OCI-LY3 (cell line): ENCODE measurements around the gene ATP5PB.

Experiments
- H2AFZ ChIP-seq: fragments of 200-600, 300-600 bp; shearing (Covaris generic); 2 replicates; pipeline ENCODE4 v1.6.0; 2014; ENCODE audit warnings: antibody characterized with exemption, low read depth, low read length
- H3K27ac ChIP-seq: fragments of 200-600, 300-600 bp; sonication (generic); 2 replicates; pipeline ENCODE4 v1.5.1; 2014; ENCODE audit warnings: mild to moderate bottlenecking, low read length, moderate library complexity, mixed read lengths
- H3K27me3 ChIP-seq: fragments of 200-600, 300-600 bp; sonication (generic); 2 replicates; pipeline ENCODE4 v1.6.1; 2014; ENCODE audit warnings: low read depth, low read length, mixed read lengths
- H3K36me3 ChIP-seq: fragments of 200-600, 300-600 bp; sonication (generic); replicated peaks from 2 replicates; pipeline ENCODE3; 2014; ENCODE audit warnings: low read depth, low read length, mixed read lengths
- H3K4me1 ChIP-seq: fragments of 300-600, 200-600 bp; sonication (generic); 2 replicates; pipeline ENCODE4 v1.6.1; 2014; ENCODE audit warnings: low read length, mixed read lengths
- H3K4me2 ChIP-seq: fragments of 200-600, 300-600 bp; sonication (generic); 2 replicates; pipeline ENCODE4 v1.6.1; 2014; ENCODE audit warnings: low read length, mixed read lengths
- H3K4me3 ChIP-seq: fragments of 300-600, 200-600 bp; sonication (generic); 2 replicates; pipeline ENCODE4 v1.5.1; 2014; ENCODE audit warnings: antibody characterized with exemption, mild to moderate bottlenecking, low read length, moderate library complexity
- H3K79me2 ChIP-seq: fragments of 300-600, 200-600 bp; shearing (Covaris generic); 2 replicates; pipeline ENCODE4 v1.6.1; 2014; ENCODE audit warnings: mild to moderate bottlenecking, low read length, mixed read lengths
- H3K9ac ChIP-seq: fragments of 300-600, 200-600 bp; shearing (Covaris generic); 2 replicates; pipeline ENCODE4 v1.6.0; 2014; ENCODE audit warnings: mild to moderate bottlenecking, low read length, moderate library complexity
- H3K9me3 ChIP-seq: fragments of 200-600, 300-600 bp; shearing (Covaris generic); 2 replicates; pipeline ENCODE4 v1.6.1; 2014; ENCODE audit warnings: low read length, mixed read lengths; ENCODE audit not compliant: insufficient read depth
- H4K20me1 ChIP-seq: fragments of 200-600, 300-600 bp; sonication (generic); 2 replicates; pipeline ENCODE4 v1.6.1; 2016; ENCODE audit warnings: low read length, mixed read lengths; ENCODE audit not compliant: insufficient read depth
- CTCF ChIP-seq: fragments of 200-600, 300-600 bp; sonication (generic); IDR thresholded peaks from 2 replicates; pipeline ENCODE4 v1.5.1; 2014; ENCODE audit warnings: antibody characterized with exemption, low read length, low read depth
- EZH2phosphoT487 ChIP-seq: fragments of 200-600 bp; shearing (Covaris generic); IDR thresholded peaks from 2 replicates; pipeline ENCODE4 v1.6.1; 2018; ENCODE audit warnings: antibody characterized with exemption, mixed run types, low read depth

Gene ATP5PB

GRCh38 chr1:111486431-111486830 lies 37.2 kb downstream of the ATP5PB start:
- Histone ChIP-seq H3K4me1 (peaks cover 16% of the 10 kb centered on the region), H3K27ac (no peak overlapping the region), H3K4me3 (no peak overlapping the region), H3K36me3 (no peaks in the 10 kb centered on the region), H3K9ac (no peak overlapping the region), H3K9me3 (no peaks in the 10 kb centered on the region), H3K27me3 (no peaks in the 10 kb centered on the region), H3K79me2 (no peaks in the 10 kb centered on the region), H3K4me2 (no peak overlapping the region), H4K20me1 (no peaks in the 10 kb centered on the region), H2AFZ (no peak overlapping the region)
- TF ChIP-seq EZH2phosphoT487 (no peak), CTCF (no peak)

- no peak overlapping the region for H3K9ac ChIP-seq
- no peak overlapping the region for H3K27ac ChIP-seq
- no peak overlapping the region for H2AFZ ChIP-seq
- H3K36me3 ChIP-seq = no peaks in the 10 kb centered on the region
- no peak overlapping the region for H3K4me2 ChIP-seq
- H3K79me2 ChIP-seq = no peaks in the 10 kb centered on the region
- H3K27me3 ChIP-seq = no peaks in the 10 kb centered on the region
- TF ChIP-seq EZH2phosphoT487 = no peak
- no peak for TF ChIP-seq CTCF
- H3K4me1 ChIP-seq = peaks cover 10% of the 10 kb centered on the region
- H3K9me3 ChIP-seq = no peaks in the 10 kb centered on the region
- no peaks in the 10 kb centered on the region for H4K20me1 ChIP-seq
- no peak overlapping the region for H3K4me3 ChIP-seq
These were observed 37.9 kb downstream of the ATP5PB start for GRCh38 chr1:111487133-111487532.

- Histone ChIP-seq H3K4me1 (peaks cover 5% of the 10 kb centered on the region), H2AFZ (no peak overlapping the region), H4K20me1 (no peaks in the 10 kb centered on the region), H3K27me3 (no peaks in the 10 kb centered on the region), H3K36me3 (no peaks in the 10 kb centered on the region), H3K4me3 (no peak overlapping the region), H3K9ac (no peak overlapping the region), H3K79me2 (no peaks in the 10 kb centered on the region), H3K27ac (no peak overlapping the region), H3K4me2 (no peak overlapping the region), H3K9me3 (no peaks in the 10 kb centered on the region)
- no peak for TF ChIP-seq CTCF
- TF ChIP-seq EZH2phosphoT487 = no peak
These were observed 39.4 kb downstream of the ATP5PB start for GRCh38 chr1:111488669-111489068.

GRCh38 chr1:111489604-111490003 lies 40.3 kb downstream of the ATP5PB start:
- Histone ChIP-seq H4K20me1 (no peaks in the 10 kb centered on the region), H3K79me2 (no peaks in the 10 kb centered on the region), H3K9me3 (no peaks in the 10 kb centered on the region), H3K36me3 (no peaks in the 10 kb centered on the region), H3K27ac (no peak overlapping the region), H3K4me2 (no peak overlapping the region), H3K9ac (no peak overlapping the region), H3K4me1 (no peaks in the 10 kb centered on the region), H3K4me3 (no peak overlapping the region), H3K27me3 (no peaks in the 10 kb centered on the region), H2AFZ (no peak overlapping the region)
- TF ChIP-seq CTCF = no peak
- no peak for TF ChIP-seq EZH2phosphoT487
